Lower lobe of right lung (tissue), 2 donors: ENCODE measurements around the gene PCSK5. TPM values are rescaled to one million over a fixed set of nuclear protein-coding genes. Genes with fewer than 3 reads are reported as not detected.

Experiments
- ATAC-seq, 2 donors: fragments of 200-7000 bp; cut with Tn5 transposase; one replicate each; pipeline ENCODE4 v1.9.1; 2020 to 2022; ENCODE audit warnings: mild to moderate bottlenecking in 2 of 2, moderate library complexity in 2 of 2
- DNase-seq: peaks from one replicate; pipeline ENCODE4 v3.0.0-alpha.2; 2020
- H3K27ac ChIP-seq: fragments of 200-600 bp; one replicate; pipeline ENCODE4 v1.8.0; 2022
- H3K27me3 ChIP-seq: fragments of 200-600 bp; one replicate; pipeline ENCODE4 v1.8.0; 2022; ENCODE audit warnings: low read depth
- H3K36me3 ChIP-seq: fragments of 200-600 bp; one replicate; pipeline ENCODE4 v1.8.0; 2022; ENCODE audit warnings: mild to moderate bottlenecking
- H3K4me1 ChIP-seq: fragments of 200-600 bp; one replicate; pipeline ENCODE4 v1.8.0; 2022
- H3K4me3 ChIP-seq: fragments of 200-600 bp; one replicate; pipeline ENCODE4 v1.8.0; 2022; ENCODE audit warnings: mild to moderate bottlenecking
- H3K9me3 ChIP-seq: fragments of 200-600 bp; one replicate; pipeline ENCODE4 v1.8.0; 2022
- intact Hi-C: fragments of 100-400 bp; cut with DNase I; formaldehyde crosslinking; loops from one replicate; pipeline ENCODE4 v1.11.0; 2022
- total RNA-seq: library from RNA; stranded (reverse); fragmentation: NEBNext Ultra II Directional; extraction: Animal tissue kit (Norgen Biotek cat#: 25700); gene quantifications from one replicate; pipeline ENCODE4 v1.2.1, GENCODE V29; 2021
- TF ChIP-seq, protein P1 (sequence below): fragments of 200-600 bp; IDR thresholded peaks from one replicate; pipeline ENCODE4 v1.8.0; 2022; ENCODE audit warnings: antibody characterized with exemption, mild to moderate bottlenecking
- donor health status: DM: no; HTN: yes; CAD: no; lungs with severe emphysema.

The PCSK5 gene
- total RNA-seq, 1 donor from 2014 or later = 18.1 TPM

DNA sequence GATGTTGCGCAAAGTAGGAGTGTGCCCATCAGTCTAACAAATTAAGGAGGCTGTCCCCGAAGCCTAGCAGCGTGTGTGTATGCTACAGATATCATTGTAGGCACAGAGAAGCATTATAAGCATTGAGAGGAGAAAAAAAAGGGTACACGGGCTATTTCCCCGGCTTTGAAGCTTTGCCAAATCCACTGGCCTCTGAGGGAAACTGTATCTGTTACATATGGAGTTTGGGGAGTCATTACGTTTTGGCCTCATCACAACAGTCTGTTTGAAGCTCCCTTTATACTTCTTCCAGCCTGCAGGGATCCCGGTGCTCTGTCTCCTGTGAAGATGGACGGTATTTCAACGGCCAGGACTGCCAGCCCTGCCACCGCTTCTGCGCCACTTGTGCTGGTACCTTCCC, 297.8 kb downstream of the PCSK5 start:
- intact Hi-C loops = no loop called here
- Histone ChIP-seq H3K9me3 (no peaks in the 10 kb centered on the region), H3K4me3 (no peak overlapping the region), H3K36me3 (peaks cover 34% of the 10 kb centered on the region), H3K27me3 (no peaks in the 10 kb centered on the region), H3K4me1 (no peaks in the 10 kb centered on the region), H3K27ac (no peak overlapping the region)
- DNase-seq (no peak), ATAC-seq (no peak)
- TF ChIP-seq, protein P1, sequence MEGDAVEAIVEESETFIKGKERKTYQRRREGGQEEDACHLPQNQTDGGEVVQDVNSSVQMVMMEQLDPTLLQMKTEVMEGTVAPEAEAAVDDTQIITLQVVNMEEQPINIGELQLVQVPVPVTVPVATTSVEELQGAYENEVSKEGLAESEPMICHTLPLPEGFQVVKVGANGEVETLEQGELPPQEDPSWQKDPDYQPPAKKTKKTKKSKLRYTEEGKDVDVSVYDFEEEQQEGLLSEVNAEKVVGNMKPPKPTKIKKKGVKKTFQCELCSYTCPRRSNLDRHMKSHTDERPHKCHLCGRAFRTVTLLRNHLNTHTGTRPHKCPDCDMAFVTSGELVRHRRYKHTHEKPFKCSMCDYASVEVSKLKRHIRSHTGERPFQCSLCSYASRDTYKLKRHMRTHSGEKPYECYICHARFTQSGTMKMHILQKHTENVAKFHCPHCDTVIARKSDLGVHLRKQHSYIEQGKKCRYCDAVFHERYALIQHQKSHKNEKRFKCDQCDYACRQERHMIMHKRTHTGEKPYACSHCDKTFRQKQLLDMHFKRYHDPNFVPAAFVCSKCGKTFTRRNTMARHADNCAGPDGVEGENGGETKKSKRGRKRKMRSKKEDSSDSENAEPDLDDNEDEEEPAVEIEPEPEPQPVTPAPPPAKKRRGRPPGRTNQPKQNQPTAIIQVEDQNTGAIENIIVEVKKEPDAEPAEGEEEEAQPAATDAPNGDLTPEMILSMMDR = no peak

DNA sequence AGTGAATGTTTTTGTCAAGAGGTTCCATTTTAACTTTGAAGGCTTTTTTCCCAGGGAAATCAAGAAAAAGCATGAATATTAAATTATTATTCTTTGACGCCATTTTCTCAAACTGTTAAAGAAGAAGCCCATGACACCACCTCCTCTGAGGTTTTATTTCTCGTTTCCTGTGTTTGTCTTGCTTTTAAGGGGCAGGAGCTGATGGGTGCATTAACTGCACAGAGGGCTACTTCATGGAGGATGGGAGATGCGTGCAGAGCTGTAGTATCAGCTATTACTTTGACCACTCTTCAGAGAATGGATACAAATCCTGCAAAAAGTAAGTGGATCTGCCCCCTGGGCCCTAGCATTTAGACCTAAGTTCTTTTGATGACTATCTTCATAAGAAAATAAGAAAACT, 298.4 kb downstream of the PCSK5 start:
- no peak for ATAC-seq
- intact Hi-C loops = no loop called here
- no peaks in the 10 kb centered on the region for H3K9me3 ChIP-seq
- H3K27ac ChIP-seq = no peak overlapping the region
- no peaks in the 10 kb centered on the region for H3K4me1 ChIP-seq
- no peak overlapping the region for H3K4me3 ChIP-seq
- H3K27me3 ChIP-seq = no peaks in the 10 kb centered on the region
- DNase-seq = no peak
- H3K36me3 ChIP-seq = peaks cover 34% of the 10 kb centered on the region
- TF ChIP-seq, protein P1 = no peak

DNA sequence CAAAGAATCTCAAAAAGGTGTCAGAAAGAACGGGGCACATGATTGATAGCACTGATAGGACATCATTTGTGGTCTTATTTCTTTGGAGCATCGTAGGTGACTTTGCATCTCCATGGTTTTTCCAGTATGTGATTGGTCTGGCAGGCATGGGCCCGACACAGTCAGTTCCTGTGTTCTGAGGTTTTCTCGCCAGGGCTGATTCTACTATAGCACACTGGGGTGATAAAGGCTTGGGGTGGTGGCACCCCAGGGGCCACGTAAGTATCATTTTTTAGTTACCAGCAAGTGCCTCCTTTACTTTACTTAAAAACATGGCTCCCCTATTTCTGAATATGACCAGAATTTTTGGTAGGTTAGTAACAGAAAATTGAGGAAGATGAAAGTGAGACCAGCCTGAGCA, 301.0 kb downstream of the PCSK5 start:
- intact Hi-C loops = no loop called here
- TF ChIP-seq, protein P1 = no peak
- peaks cover 22% of the 10 kb centered on the region for H3K36me3 ChIP-seq
- H3K4me1 ChIP-seq = no peaks in the 10 kb centered on the region
- H3K4me3 ChIP-seq = no peak overlapping the region
- DNase-seq (no peak), ATAC-seq (no peak)
- no peaks in the 10 kb centered on the region for H3K27me3 ChIP-seq
- H3K27ac ChIP-seq = no peak overlapping the region
- H3K9me3 ChIP-seq = no peaks in the 10 kb centered on the region

DNA sequence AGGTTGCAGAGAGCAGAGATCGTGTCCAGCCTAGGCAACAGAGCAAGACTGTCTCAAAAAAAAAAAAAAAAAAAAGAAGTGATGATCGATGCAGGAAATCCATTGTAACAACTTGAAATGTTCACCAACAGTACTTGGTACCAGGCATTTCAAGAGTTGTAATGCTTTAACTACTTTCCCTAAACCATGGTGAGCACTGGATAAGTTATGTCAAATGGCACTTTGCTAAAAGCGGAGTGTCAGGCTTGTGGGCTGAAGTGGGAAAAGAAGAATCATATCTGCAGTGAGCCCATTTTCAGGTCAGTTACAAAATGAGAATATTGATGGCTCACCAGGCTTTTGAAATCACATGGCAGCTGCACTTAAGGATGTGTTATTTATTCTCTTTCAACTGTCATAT, 301.5 kb downstream of the PCSK5 start:
- no peak for DNase-seq
- Histone ChIP-seq H3K9me3 (no peaks in the 10 kb centered on the region), H3K4me1 (no peaks in the 10 kb centered on the region), H3K27ac (no peak overlapping the region), H3K36me3 (peaks cover 22% of the 10 kb centered on the region), H3K4me3 (no peak overlapping the region), H3K27me3 (no peaks in the 10 kb centered on the region)
- intact Hi-C loops = no loop called here
- no peak for ATAC-seq
- TF ChIP-seq, protein P1 = no peak

DNA sequence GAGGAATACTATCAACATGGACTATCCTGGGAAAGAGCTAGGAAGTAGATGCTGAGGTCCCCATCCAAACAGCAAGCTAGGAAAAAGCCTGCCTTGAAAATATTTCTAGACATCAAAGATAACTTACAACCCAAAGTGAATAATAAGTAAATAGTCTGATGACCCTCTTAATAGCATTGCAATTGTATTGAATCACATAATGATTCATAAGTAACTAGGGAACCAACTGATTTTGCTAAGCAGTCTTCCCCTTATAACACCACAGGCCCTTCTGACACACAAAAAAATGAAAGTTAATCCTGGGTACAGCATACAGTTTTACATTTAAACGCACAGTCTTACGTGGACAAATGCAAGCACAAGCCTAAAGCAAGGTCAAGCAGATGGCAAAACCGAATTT, 304.4 kb downstream of the PCSK5 start:
- no peak overlapping the region for H3K27ac ChIP-seq
- no peak for ATAC-seq
- no peak for DNase-seq
- H3K4me1 ChIP-seq = no peaks in the 10 kb centered on the region
- intact Hi-C loops = no loop called here
- H3K4me3 ChIP-seq = no peak overlapping the region
- H3K27me3 ChIP-seq = no peaks in the 10 kb centered on the region
- TF ChIP-seq, protein P1 = no peak
- no peaks in the 10 kb centered on the region for H3K9me3 ChIP-seq
- H3K36me3 ChIP-seq = peaks cover 9% of the 10 kb centered on the region

DNA sequence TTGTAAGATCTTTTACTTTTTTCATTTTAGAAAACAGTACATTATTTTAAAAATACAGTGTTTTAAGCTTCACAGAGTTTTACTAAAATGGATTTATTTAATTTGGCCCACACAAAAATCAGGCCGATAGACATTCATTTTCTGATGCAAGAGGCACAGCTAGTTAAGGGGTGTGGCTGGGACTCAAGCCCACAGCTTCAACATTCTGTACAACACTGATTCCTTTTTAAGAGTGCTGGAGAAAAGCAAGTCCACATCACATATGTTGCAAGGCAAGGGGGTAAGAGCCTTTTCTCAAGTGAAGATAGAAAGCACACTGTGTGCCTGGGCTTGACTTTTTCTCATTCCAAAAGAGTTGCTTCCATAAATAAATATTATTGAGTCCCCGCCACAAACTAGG, 307.9 kb downstream of the PCSK5 start:
- no peaks in the 10 kb centered on the region for H3K36me3 ChIP-seq
- DNase-seq (no peak), ATAC-seq (peak; percentile 52 to 56)
- no peaks in the 10 kb centered on the region for H3K9me3 ChIP-seq
- peaks cover under 1% of the 10 kb centered on the region for H3K4me1 ChIP-seq
- H3K27ac ChIP-seq = no peak overlapping the region
- H3K4me3 ChIP-seq = no peak overlapping the region
- no peaks in the 10 kb centered on the region for H3K27me3 ChIP-seq
- intact Hi-C loops = no loop called here
- TF ChIP-seq, protein P1 = no peak
